ENCODE measurements around the gene FFAR2.

GRCh38 chr19:35484252-35485036, 36.4 kb downstream of the FFAR2 start:
- no peak for TF ChIP-seq CTCF (IDR thresholded peaks at IDR 0.05; ENCODE audit: low read depth, low read length)
- no peak for TF ChIP-seq MAX (IDR thresholded peaks at IDR 0.05; ENCODE audit: low read depth, low read length)
- no peak for TF ChIP-seq POLR2A (IDR thresholded peaks at IDR 0.05; ENCODE audit: extremely low read depth, insufficient read length)

All from NB4 (cell line).